ENCODE data around the gene NRIP2.

NRIP2 gene

DNA sequence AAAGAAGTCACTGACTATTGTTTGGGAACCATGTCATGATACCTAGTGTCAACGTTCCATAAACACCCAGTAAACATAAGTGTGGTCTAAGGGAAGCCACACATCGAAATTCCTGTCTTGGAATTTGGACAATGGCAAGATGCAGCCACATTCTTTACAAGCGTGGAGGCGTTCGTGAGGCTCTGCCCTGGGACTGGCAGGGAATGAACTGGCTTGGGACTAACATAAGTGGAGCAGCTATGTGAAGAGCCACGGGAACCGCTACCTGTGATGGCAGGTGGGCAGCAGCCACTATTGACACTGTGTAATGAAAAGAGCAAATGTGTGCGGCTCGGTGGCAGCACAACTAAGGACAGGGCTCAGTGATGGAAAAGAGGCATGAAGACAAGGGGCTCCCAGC is 10.0 kb upstream of the NRIP2 start:
- DNase-seq, result no peak

DNA sequence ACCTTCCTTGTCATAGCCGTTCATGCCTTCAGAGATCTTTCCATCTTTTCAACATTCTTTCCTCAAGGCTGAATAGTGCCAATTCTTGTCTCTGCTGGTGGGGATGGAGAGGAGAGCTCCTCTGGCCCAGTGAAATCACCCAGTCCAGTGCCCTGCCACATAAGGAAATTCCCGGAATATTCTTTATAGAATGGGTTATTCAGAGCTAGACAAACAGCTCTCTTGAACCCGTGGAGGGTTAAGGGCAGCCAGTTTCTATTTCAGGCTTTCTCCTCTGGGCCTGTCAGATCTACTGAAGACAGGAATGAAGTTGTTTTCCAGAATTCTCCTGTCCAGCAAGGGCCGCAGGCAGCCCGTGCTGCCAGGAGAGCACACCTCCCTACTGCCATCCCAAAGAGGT is 8.1 kb upstream of the NRIP2 start:
- DNase-seq, result no peak

DNA sequence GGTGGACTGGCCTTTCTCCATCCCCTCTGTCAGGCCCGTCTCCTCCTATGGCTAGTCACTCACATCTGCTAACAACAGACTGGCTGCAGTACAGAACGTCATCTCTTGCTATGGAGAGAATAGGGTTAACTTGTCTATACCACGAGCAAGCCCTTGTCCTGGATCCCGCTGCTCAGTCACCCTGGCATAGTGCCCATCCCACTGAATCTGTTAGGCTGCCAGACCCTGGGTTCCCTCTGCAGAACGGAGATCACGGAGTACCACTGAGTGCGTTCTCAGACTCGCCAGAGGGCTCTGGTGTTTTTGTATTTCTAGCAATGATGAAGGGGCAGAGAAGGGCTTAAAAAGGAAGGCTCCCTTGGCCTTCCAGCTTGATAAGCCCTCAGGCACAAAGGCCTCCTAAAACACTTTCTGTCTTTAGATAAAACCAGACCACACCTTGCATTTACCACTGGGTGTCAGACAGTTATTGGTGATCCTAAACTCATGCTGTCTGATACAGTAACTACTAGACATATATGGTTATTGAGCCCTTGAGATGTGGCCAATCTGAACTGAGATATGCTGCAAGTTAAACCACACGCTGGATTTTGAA is 6.3 kb upstream of the NRIP2 start:
- DNase-seq, result no peak

GRCh38 chr12:2836574-2836973 is 1.7 kb upstream of the NRIP2 start:
- no peak for DNase-seq

DNA sequence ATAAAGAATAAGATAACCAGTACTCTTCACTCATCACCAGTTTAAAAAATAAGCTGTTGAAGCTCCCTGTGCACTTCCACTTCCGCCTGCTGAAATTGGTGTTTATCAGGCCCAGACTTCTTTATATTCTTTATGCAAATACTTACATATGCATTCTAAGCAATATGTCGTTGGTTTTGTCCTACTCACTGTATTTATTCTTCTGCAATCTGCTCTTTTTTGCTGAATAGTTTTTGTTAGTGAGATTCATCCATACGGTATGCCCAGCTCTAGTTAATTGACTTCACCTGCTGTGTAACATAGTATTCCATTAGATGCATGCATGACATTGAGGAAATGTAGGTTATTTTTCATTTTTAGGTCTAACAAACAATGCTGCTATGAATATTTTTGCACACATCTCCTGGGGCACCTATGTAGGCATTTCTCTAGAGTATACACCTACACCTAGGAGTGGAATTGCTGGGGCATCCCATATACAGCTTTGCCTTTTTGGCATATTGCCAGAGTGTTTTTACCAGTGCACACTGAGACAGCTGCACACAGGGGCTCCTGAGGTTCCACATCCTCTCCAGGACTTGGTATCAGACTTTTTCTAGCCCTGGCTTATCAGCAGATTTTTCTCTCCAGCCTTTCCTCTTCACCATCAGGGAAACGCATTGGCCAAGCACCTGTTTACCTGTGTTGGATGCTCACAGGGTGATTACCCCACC is 1.0 kb upstream of the NRIP2 start:
- no peak for DNase-seq

GRCh38 chr12:2833810-2834209 is 1.0 kb downstream of the NRIP2 start:
- no peak for DNase-seq

GRCh38 chr12:2833327-2833726 is 1.5 kb downstream of the NRIP2 start:
- no peak for DNase-seq

DNA sequence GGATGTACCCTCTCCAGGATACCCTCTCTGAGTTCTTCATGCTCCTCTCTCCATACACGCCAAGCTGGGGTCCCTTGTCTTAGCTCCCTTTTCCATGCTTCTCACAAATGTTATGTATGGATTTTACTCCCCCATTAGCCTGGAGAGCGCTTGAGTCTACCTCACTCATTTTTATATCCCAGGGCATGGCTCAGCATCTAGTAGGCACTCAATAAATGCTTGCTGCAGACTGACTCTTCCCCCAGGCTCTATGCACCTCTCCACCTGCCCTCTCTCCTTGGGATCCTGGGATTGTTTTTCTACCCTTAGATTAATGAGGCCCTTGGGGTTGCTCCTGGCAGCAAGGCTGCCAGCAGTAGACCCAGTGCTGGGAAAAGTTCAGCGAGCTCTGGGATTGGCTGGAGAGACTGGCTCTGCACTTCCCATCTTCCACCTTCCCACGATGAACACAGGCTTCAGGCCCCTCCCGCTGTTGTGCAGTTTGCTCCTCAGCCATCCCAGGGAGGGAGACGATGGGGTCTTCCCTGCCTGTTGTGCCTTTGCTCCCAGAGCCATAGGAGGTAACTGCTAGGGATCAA is 2.2 kb downstream of the NRIP2 start:
- DNase-seq, result no peak

- no peak for DNase-seq
These were observed 5.6 kb downstream of the NRIP2 start for GRCh38 chr12:2829275-2829674.

DNA sequence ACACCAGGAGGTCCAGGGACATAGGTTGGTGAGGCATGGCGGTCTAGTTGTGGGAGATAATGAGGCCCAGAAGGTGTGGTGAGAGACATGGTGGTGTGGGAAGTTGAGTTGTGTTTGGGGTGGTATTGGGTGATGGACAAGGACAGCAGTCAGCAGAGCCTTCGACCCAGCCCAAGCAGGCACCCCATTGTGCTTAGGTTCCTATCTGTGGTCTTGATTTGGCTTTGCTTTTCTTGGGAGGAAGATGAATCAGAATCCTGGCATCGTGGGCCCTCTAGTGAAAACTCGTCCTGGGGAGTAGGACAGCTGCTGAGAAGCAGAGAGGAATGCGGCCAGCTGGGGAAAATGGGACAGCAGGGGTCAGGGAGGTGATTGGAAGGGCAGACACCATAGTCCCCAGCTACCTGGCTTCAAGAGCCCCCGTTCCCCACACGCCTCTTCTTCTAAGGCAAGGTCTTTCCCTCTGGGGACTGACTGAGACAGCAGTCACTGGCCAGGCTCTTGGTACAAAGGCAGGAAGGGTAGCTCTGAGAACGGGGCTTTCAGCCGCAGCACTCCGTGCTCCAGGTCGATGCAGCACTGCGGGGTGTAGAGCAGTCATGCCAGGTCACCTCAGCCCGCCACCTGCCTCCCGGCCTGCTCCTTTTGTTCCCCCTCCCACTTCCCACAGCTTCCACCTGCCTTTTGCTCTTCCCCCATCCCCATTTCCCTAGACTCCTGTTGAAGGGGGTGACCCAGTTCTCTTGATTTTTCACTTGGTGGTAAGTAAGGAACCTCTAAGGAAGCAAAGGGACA is 7.9 kb downstream of the NRIP2 start:
- DNase-seq, result no peak

- no peak for DNase-seq
These were observed 8.8 kb downstream of the NRIP2 start for GRCh38 chr12:2826036-2826435.

GRCh38 chr12:2825132-2825531 is 9.7 kb downstream of the NRIP2 start:
- no peak for DNase-seq

- DNase-seq, result no peak
These were observed 10.3 kb downstream of the NRIP2 start for GRCh38 chr12:2824541-2824940.

GRCh38 chr12:2823483-2823882 is 11.4 kb downstream of the NRIP2 start:
- DNase-seq, result no peak

DNA sequence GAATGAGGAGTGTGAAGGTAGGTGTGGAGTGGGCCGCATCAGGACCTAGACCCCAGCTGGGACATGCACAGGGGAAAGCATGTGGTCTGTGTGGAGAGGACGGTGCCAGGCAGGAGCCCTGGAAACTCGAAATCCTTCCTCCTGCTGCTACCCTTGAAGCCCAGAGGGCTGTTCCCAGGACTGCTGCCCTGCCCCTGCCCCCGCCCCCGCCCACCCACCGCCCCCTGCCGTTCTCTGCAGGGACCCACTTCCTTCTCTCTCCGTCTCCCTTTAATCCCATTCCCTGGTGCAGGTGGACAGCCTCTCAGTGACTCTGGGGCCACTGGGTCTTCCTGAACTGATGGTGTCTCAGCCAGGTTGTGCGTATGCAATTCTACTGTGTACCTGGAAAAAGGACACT is 14.4 kb downstream of the NRIP2 start:
- no peak for DNase-seq

DNA sequence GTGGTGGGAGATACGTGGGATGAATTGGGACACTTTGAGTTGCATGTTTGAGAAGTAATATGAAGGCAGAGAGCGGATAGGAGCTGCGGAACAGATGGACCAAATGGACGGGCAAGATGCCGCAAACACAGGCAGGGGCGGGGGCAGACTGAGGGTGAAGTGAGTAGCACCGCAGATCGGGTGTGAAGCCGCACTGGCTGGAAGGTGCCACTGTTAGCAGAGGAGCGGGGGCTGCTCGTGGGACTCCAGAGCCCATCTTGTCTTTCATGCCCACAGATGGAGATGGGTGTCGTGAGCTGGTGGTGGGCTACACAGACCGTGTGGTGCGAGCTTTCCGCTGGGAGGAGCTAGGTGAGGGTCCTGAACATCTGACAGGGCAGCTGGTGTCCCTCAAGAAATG is 15.0 kb downstream of the NRIP2 start:
- no peak for DNase-seq

GRCh38 chr12:2813214-2814185 is 21.3 kb downstream of the NRIP2 start:
- DNase-seq, result peak; percentile 54

GRCh38 chr12:2812290-2813213 is 22.3 kb downstream of the NRIP2 start, which contains the start of gene ITFG2:
ITFG2 (plus strand) TSS chr12:2812668; CDS start chr12:2812761, 93 bp downstream.
- DNase-seq, result peak; percentile 96 to 97

GRCh38 chr12:2811801-2812200 is 23.0 kb downstream of the NRIP2 start:
- DNase-seq, result no peak

- no peak for DNase-seq
These were observed 28.1 kb downstream of the NRIP2 start for GRCh38 chr12:2806700-2807099.

GRCh38 chr12:2805143-2805520 is 29.7 kb downstream of the NRIP2 start:
- DNase-seq, result no peak
